ENCODE data around the gene ZKSCAN8.

- TF ChIP-seq CTCF (conservative IDR thresholded peaks at IDR 0.05 in 1 of 2, IDR thresholded peaks at IDR 0.05 in 1 of 2; ENCODE audit: low read depth in 1 of 2, low read length in 2 of 2) (no peak), EZH2 (IDR thresholded peaks at IDR 0.05; ENCODE audit: low read length, missing control alignments) (no peak)
Observed at GRCh38 chr6:28161410-28162079, 19.9 kb downstream of the ZKSCAN8 start.

Data from fibroblast of lung (primary cell).